OCI-LY7 (cell line): ENCODE data around the gene RBM17. TPM values are rescaled to one million over a fixed set of nuclear protein-coding genes. Genes with fewer than 3 reads are reported as not detected.

ENCODE experiments used
- BruUV-seq: library from RNA; stranded (reverse); fragments of 400-500 nt; replicated peaks from 2 replicates; lab custom pipeline; 2021; lab: Mats Ljungman, UMichigan
- CTCF ChIA-PET: fragments of 300-600 bp; sonication (Branson Sonifier 250); formaldehyde crosslinking; loops from one replicate; lab custom pipeline; 2022; ENCODE audit warnings: antibody characterized with exemption; ENCODE audit not compliant: unreplicated experiment; lab: Charles Lee
- POLR2A ChIA-PET: fragments of 300-600 bp; sonication (Branson Sonifier 250); formaldehyde crosslinking; loops from one replicate; lab custom pipeline; 2022; ENCODE audit warnings: antibody characterized with exemption; lab: Charles Lee
- DNase-seq: peaks from one replicate; pipeline ENCODE4 v3.0.0-alpha.2; 2015; ENCODE audit warnings: low spot score
- H2AFZ ChIP-seq: fragments of 200-600 bp; sonication (generic), shearing (Covaris generic); 2 replicates; pipeline ENCODE4 v1.6.1; 2014; ENCODE audit warnings: mild to moderate bottlenecking, antibody characterized with exemption, low read length, moderate library complexity
- H3K27ac ChIP-seq: fragments of 200-600 bp; sonication (generic); 2 replicates; pipeline ENCODE4 v1.5.1; 2014; ENCODE audit warnings: mixed run types, low read depth, mild to moderate bottlenecking, moderate library complexity, low read length, inconsistent platforms; ENCODE audit not compliant: poor library complexity, severe bottlenecking
- H3K36me3 ChIP-seq: fragments of 200-600 bp; sonication (generic); 2 replicates; pipeline ENCODE4 v1.6.1; 2014; ENCODE audit warnings: mild to moderate bottlenecking, antibody characterized with exemption, low read length, moderate library complexity, mixed read lengths; ENCODE audit not compliant: insufficient read depth
- H3K4me1 ChIP-seq: fragments of 200-600 bp; sonication (generic); 2 replicates; pipeline ENCODE4 v1.5.1; 2014; ENCODE audit warnings: mild to moderate bottlenecking, low read length; ENCODE audit not compliant: insufficient read depth, poor library complexity, severe bottlenecking
- H3K4me2 ChIP-seq: fragments of 200-600 bp; sonication (generic); 2 replicates; pipeline ENCODE4 v1.6.1; 2014; ENCODE audit warnings: mild to moderate bottlenecking, low read length
- H3K4me3 ChIP-seq: fragments of 200-600 bp; sonication (generic); 2 replicates; pipeline ENCODE4 v1.5.1; 2014; ENCODE audit warnings: mild to moderate bottlenecking, low read depth, low read length; ENCODE audit not compliant: poor library complexity, severe bottlenecking
- H3K79me2 ChIP-seq: fragments of 200-600 bp; sonication (generic); 2 replicates; pipeline ENCODE4 v1.6.1; 2016; ENCODE audit warnings: low read depth, mild to moderate bottlenecking, low read length, moderate library complexity, mixed read lengths; ENCODE audit not compliant: insufficient read depth
- H3K9me2 ChIP-seq: fragments of 200-600 bp; sonication (generic); 2 replicates; pipeline ENCODE4 v1.6.1; 2016; ENCODE audit warnings: mild to moderate bottlenecking, low read length, mixed read lengths; ENCODE audit not compliant: insufficient read depth
- H3K9me3 ChIP-seq: fragments of 200-600 bp; sonication (generic); 2 replicates; pipeline ENCODE4 v1.6.1; 2014; ENCODE audit warnings: mild to moderate bottlenecking, mixed run types, low read length, mixed read lengths
- H4K20me1 ChIP-seq: fragments of 200-600 bp; sonication (generic); 2 replicates; pipeline ENCODE4 v1.6.1; 2014; ENCODE audit warnings: mild to moderate bottlenecking, antibody characterized with exemption, low read length, moderate library complexity, mixed read lengths; ENCODE audit not compliant: insufficient read depth
- EZH2phosphoT487 ChIP-seq: fragments of 200-600 bp; sonication (generic); IDR thresholded peaks from 2 replicates; pipeline ENCODE4 v1.6.1; 2018; ENCODE audit warnings: low read depth, borderline replicate concordance, mild to moderate bottlenecking, mixed run types, antibody characterized with exemption, low read length, moderate library complexity, mixed read lengths
- intact Hi-C: fragments of 100-400 bp; cut with micrococcal nuclease; formaldehyde crosslinking; loops from one replicate; pipeline ENCODE4 v1.10.0; 2022; ENCODE audit not compliant: unreplicated experiment
- total RNA-seq, 2 experiments: library from RNA; depleted of rRNA in 1 of 2; stranded (reverse); fragments of >200 nt in 1 of 2; shearing (Covaris generic) in 1 of 2; gene quantifications; 2 replicates each; pipeline ENCODE4 v1.2.3, GENCODE V29; 2014 to 2022
- TF ChIP-seq, protein P1 (sequence below): fragments of 200-600 bp; sonication (generic); conservative IDR thresholded peaks from 2 replicates; pipeline ENCODE4 v1.5.1; 2014; ENCODE audit warnings: mild to moderate bottlenecking, antibody characterized with exemption, low read length, moderate library complexity, mixed read lengths

Gene RBM17
- total RNA-seq, 2 experiments from 2014 or later: 103 to 248 TPM

DNA sequence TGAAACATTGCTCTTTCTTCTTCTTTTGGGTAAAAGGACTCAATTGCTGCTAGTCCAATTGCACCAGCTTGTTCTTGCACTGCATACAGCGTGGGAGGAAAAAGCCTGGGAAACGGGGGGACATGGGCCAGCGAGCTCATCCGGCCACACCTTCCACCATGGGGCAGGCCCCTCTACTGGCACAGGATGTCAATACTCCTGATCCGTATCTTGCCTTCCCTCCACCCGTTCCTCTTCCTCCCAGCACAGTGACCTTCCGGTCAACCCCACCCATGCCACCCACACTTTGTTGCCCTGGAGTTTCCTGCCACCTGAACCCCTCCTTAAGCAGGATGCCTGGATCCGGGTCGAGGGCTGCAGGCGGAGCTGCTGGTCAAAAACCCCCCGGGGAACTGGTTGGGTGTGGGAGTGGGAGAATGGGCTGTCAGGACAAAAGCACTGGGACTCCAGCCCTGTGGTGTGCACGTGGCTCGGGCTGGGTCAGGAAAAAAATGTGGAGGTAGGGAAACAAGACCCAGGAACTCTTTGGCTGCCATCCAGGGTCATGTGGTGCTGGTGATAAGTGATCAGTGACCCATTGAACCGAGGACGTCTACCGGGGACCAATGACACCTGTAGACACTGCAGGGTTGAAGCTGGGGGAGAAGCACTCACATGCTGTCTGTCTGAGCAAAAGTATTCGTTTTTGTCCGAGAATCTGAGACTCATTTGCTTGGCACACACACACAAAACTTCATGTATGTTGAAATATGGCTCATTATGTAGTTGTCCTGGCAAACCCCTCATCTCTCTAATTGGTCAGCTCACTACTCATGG, 34.8 kb upstream of the RBM17 start:
- peaks cover 95% of the 10 kb centered on the region for H3K4me1 ChIP-seq
- H4K20me1 ChIP-seq: no peaks in the 10 kb centered on the region
- H2AFZ ChIP-seq: peak overlapping the region; percentile 22; the same call in 1 of the 2 replicates
- peak overlapping the region; percentile 27 for H3K4me3 ChIP-seq
- intact Hi-C loops: loop anchor here (5.0 to 10.0 kb wide), 2 partner anchors 212 to 469 kb away; no protein-coding TSS in a partner anchor
- DNase-seq: no peak
- CTCF ChIA-PET: interaction anchor here (1.1 to 1.4 kb wide), 3 partner anchors 8 to 34 kb away, joined by 3 to 5 read pairs (median 4); partner anchors contain the start of gene IL2RA
- H3K4me2 ChIP-seq: peak overlapping the region; percentile 81
- no peak for TF ChIP-seq EZH2phosphoT487
- TF ChIP-seq, protein P1, sequence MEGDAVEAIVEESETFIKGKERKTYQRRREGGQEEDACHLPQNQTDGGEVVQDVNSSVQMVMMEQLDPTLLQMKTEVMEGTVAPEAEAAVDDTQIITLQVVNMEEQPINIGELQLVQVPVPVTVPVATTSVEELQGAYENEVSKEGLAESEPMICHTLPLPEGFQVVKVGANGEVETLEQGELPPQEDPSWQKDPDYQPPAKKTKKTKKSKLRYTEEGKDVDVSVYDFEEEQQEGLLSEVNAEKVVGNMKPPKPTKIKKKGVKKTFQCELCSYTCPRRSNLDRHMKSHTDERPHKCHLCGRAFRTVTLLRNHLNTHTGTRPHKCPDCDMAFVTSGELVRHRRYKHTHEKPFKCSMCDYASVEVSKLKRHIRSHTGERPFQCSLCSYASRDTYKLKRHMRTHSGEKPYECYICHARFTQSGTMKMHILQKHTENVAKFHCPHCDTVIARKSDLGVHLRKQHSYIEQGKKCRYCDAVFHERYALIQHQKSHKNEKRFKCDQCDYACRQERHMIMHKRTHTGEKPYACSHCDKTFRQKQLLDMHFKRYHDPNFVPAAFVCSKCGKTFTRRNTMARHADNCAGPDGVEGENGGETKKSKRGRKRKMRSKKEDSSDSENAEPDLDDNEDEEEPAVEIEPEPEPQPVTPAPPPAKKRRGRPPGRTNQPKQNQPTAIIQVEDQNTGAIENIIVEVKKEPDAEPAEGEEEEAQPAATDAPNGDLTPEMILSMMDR: no peak
- POLR2A ChIA-PET: interaction anchor here (0.6 to 7.2 kb wide), 4 partner anchors 8 to 16 kb away, joined by 4 to 110 read pairs (median 6); partner anchors contain the start of gene IL2RA
- BruUV-seq: no TSS peak
- peaks cover 14% of the 10 kb centered on the region; the same call in 1 of the 2 replicates for H3K36me3 ChIP-seq
- peaks cover 28% of the 10 kb centered on the region; the same call in 1 of the 2 replicates for H3K79me2 ChIP-seq
- peak overlapping the region; percentile 94 for H3K27ac ChIP-seq
- H3K9me3 ChIP-seq: no peaks in the 10 kb centered on the region
- no peaks in the 10 kb centered on the region for H3K9me2 ChIP-seq

DNA sequence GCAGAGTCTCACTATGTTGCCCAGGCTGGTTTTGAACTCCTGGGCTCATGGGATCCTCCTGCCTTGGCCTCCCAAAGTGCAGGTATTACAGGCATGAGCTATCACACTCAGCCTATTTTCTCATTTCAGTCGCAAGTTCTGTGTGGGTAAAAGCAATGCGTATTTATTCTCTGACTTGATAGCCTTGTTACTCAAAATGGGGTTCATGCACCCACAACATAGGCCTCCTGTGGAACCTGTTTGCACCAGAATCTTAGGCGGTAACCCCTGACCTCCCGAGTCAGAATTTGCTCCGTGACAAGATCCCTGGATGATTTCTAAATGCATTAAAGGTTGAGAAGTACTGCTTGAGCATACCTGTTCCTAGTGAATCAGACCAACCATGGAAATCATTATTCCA, 34.0 kb upstream of the RBM17 start:
- Histone ChIP-seq H3K27ac (peak overlapping the region; percentile 94), H3K4me2 (peak overlapping the region; percentile 81), H4K20me1 (no peaks in the 10 kb centered on the region), H3K4me3 (no peak overlapping the region), H3K36me3 (peaks cover 16% of the 10 kb centered on the region; the same call in 1 of the 2 replicates), H3K9me2 (no peaks in the 10 kb centered on the region), H3K79me2 (peaks cover 36% of the 10 kb centered on the region; the same call in 1 of the 2 replicates), H3K9me3 (no peaks in the 10 kb centered on the region), H3K4me1 (peaks cover 95% of the 10 kb centered on the region), H2AFZ (no peak overlapping the region)
- POLR2A ChIA-PET: interaction anchor here (0.9 to 7.2 kb wide), 2 partner anchors 8 to 15 kb away, joined by 7 to 110 read pairs; partner anchors contain the start of gene IL2RA
- intact Hi-C loops: loop anchor here (5.0 to 10.0 kb wide), 2 partner anchors 213 to 470 kb away; no protein-coding TSS in a partner anchor
- TF ChIP-seq, protein P1: no peak
- no peak for TF ChIP-seq EZH2phosphoT487
- BruUV-seq: no TSS peak
- CTCF ChIA-PET: no interaction called here
- DNase-seq: no peak
